Colon (tissue), 2 donors: ENCODE results near the gene RELN.

ENCODE experiments used
- FAIRE-seq: peaks from 2 replicates; lab custom pipeline; 2012; peaks lifted over from hg19 to GRCh38; lab: Jason Lieb, UNC
- donor health status: control.
- donor health status: control.

Gene RELN

GRCh38 chr7:103715376-103716120, 273.9 kb downstream of the RELN start:
- FAIRE-seq: no peak

GRCh38 chr7:103714376-103714927, 275.0 kb downstream of the RELN start:
- no peak for FAIRE-seq

- FAIRE-seq: no peak
These were observed 276.3 kb downstream of the RELN start for GRCh38 chr7:103712991-103713778.

- no peak for FAIRE-seq
These were observed 278.0 kb downstream of the RELN start for GRCh38 chr7:103711413-103711812.

GRCh38 chr7:103710247-103710646, 279.2 kb downstream of the RELN start:
- no peak for FAIRE-seq

- no peak for FAIRE-seq
These were observed 282.7 kb downstream of the RELN start for GRCh38 chr7:103706805-103707204.

GRCh38 chr7:103705542-103705941, 283.9 kb downstream of the RELN start:
- no peak for FAIRE-seq

- FAIRE-seq: no peak
These were observed 284.8 kb downstream of the RELN start for GRCh38 chr7:103704701-103705100.

- no peak for FAIRE-seq
These were observed 286.5 kb downstream of the RELN start for GRCh38 chr7:103702982-103703381.

- FAIRE-seq: no peak
These were observed 287.0 kb downstream of the RELN start for GRCh38 chr7:103702454-103702853.

GRCh38 chr7:103699032-103699431, 290.4 kb downstream of the RELN start:
- FAIRE-seq: no peak

- FAIRE-seq: no peak
These were observed 291.4 kb downstream of the RELN start for GRCh38 chr7:103698064-103698463.

GRCh38 chr7:103695521-103695920, 293.9 kb downstream of the RELN start:
- no peak for FAIRE-seq

GRCh38 chr7:103694304-103694703, 295.2 kb downstream of the RELN start:
- FAIRE-seq: no peak

- FAIRE-seq: no peak
These were observed 298.2 kb downstream of the RELN start for GRCh38 chr7:103691291-103691690.

GRCh38 chr7:103690242-103690974, 299.1 kb downstream of the RELN start:
- FAIRE-seq: no peak

- FAIRE-seq: no peak
These were observed 300.2 kb downstream of the RELN start for GRCh38 chr7:103689255-103689654.

- no peak for FAIRE-seq
These were observed 301.5 kb downstream of the RELN start for GRCh38 chr7:103687951-103688350.

- FAIRE-seq: no peak
These were observed 302.2 kb downstream of the RELN start for GRCh38 chr7:103687272-103687671.

GRCh38 chr7:103686763-103687162, 302.7 kb downstream of the RELN start:
- FAIRE-seq: no peak

- FAIRE-seq: no peak
These were observed 303.4 kb downstream of the RELN start for GRCh38 chr7:103686064-103686463.

GRCh38 chr7:103685646-103686045, 303.8 kb downstream of the RELN start:
- FAIRE-seq: no peak

- no peak for FAIRE-seq
These were observed 306.1 kb downstream of the RELN start for GRCh38 chr7:103683348-103683747.
